Ishikawa (cell line): Measurements from ENCODE around the gene CTNNA3.

ENCODE experiments used
- CEBPB ChIP-seq: IDR thresholded peaks from 2 replicates; pipeline ENCODE4 v1.6.1; 2012
- EGR1 ChIP-seq: IDR thresholded peaks from 2 replicates; pipeline ENCODE4 v1.6.1; 2012
- EP300 ChIP-seq: IDR thresholded peaks from 2 replicates; pipeline ENCODE4 v1.6.1; 2012; ENCODE audit warnings: borderline replicate concordance
- FOXM1 ChIP-seq: IDR thresholded peaks from 2 replicates; pipeline ENCODE4 v1.6.1; 2012; ENCODE audit warnings: low read depth, borderline replicate concordance
- RAD21 ChIP-seq: IDR thresholded peaks from 2 replicates; pipeline ENCODE4 v1.6.1; 2012; ENCODE audit warnings: low read depth
- TAF1 ChIP-seq: IDR thresholded peaks from 2 replicates; pipeline ENCODE4 v1.6.1; 2012; ENCODE audit warnings: low read depth, mild to moderate bottlenecking
- YY1 ChIP-seq: IDR thresholded peaks from 2 replicates; pipeline ENCODE4 v1.6.1; 2012; ENCODE audit warnings: low read depth

DNA sequence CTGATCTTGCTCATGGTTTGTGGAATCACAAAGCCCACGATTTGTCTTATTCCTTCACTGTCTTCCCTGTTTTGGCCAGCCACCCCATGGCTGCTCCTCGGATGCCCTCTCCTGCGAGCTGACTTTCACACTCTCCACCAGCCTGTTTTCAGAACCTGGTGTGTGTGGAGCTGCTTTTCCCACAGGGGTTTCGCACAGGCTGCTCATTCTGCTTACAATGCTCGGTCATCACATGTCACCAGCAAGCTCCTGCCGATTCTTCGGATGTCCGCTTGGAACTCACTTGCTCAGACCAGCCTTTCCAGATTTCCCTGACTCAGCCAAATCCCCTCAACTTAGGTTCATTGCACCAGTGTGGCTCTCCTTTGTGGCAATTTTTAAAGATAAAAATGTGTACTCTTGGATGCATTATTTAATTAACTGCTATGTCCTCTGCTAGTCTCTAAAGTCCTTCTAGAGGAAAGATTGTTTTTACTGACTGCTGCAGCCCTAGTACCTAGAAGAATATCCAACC is 1788.7 kb downstream of the CTNNA3 start:
- no peak for TF ChIP-seq RAD21
- no peak for TF ChIP-seq FOXM1
- TF ChIP-seq YY1: no peak
- TF ChIP-seq EGR1: no peak
- TF ChIP-seq TAF1: no peak
- TF ChIP-seq EP300: no peak
- TF ChIP-seq CEBPB: no peak
